HG03442 (cell line): ENCODE results near the gene SCNM1.
A peak's percentile ranks its signal among the peaks of the same experiment; 100 is the strongest.
"Not testable (repeated sequence)": the region's sequence is repeated elsewhere in the genome, so short reads cannot be mapped to it uniquely, and the experiment has no call there.

ENCODE experiments used
- ATAC-seq: cut with Tn5 transposase; IDR thresholded peaks from one replicate; pipeline ENCODE4 v1.9.1; 2021; ENCODE audit warnings: mild to moderate bottlenecking, moderate library complexity; ENCODE audit not compliant: unreplicated experiment

Gene SCNM1

GRCh38 chr1:151146412-151147131 is 19.4 kb upstream of the SCNM1 start, which contains the start of gene SEMA6C:
Gene SEMA6C (minus strand): TSS chr1:151146631. CDS start chr1:151142621, 4,010 bp downstream.
- peak; percentile 96 for ATAC-seq

GRCh38 chr1:151147132-151147503 is 18.8 kb upstream of the SCNM1 start:
- ATAC-seq: no peak

- ATAC-seq: no peak
These were observed 18.3 kb upstream of the SCNM1 start for GRCh38 chr1:151147665-151148064.

- ATAC-seq: no peak
These were observed 9.5 kb upstream of the SCNM1 start, which contains the start of gene TNFAIP8L2 for GRCh38 chr1:151156515-151156819. Gene TNFAIP8L2 (plus strand): TSS chr1:151156649. CDS start chr1:151158698, 2,049 bp downstream.

- no peak for ATAC-seq
These were observed 8.8 kb upstream of the SCNM1 start for GRCh38 chr1:151157067-151157531.

- ATAC-seq: no peak
These were observed 7.6 kb upstream of the SCNM1 start for GRCh38 chr1:151158326-151158725.

- no peak for ATAC-seq
These were observed 7.1 kb upstream of the SCNM1 start for GRCh38 chr1:151158751-151159251.

GRCh38 chr1:151159373-151159772 is 6.6 kb upstream of the SCNM1 start:
- ATAC-seq: no peak

- ATAC-seq: no peak
These were observed 1.1 kb upstream of the SCNM1 start for GRCh38 chr1:151164732-151165280.

GRCh38 chr1:151165281-151165737 is 635 bp upstream of the SCNM1 start:
- no peak for ATAC-seq

GRCh38 chr1:151166505-151166956 is 587 bp downstream of the SCNM1 start:
- peak; percentile 2 for ATAC-seq

- no peak for ATAC-seq
These were observed 1.2 kb downstream of the SCNM1 start for GRCh38 chr1:151167116-151167515.

GRCh38 chr1:151171190-151171589 is 5.2 kb downstream of the SCNM1 start:
- ATAC-seq: no peak

- ATAC-seq: no peak
These were observed 9.2 kb downstream of the SCNM1 start for GRCh38 chr1:151175041-151175741.

GRCh38 chr1:151175863-151176262 is 9.9 kb downstream of the SCNM1 start, which contains the start of gene TMOD4:
Gene TMOD4 (minus strand): TSS chr1:151175981. CDS start chr1:151174875, 1,106 bp downstream.
- no peak for ATAC-seq

- no peak for ATAC-seq
These were observed 10.6 kb downstream of the SCNM1 start for GRCh38 chr1:151176514-151177045.

GRCh38 chr1:151184211-151184610 is 18.3 kb downstream of the SCNM1 start:
- ATAC-seq: no peak

- ATAC-seq: no peak
These were observed 21.3 kb downstream of the SCNM1 start for GRCh38 chr1:151187205-151187604.

GRCh38 chr1:151188667-151189066 is 22.7 kb downstream of the SCNM1 start:
- ATAC-seq: not testable (repeated sequence)

- ATAC-seq: peak; percentile 86
These were observed 23.9 kb downstream of the SCNM1 start, which contains the start of gene VPS72 for GRCh38 chr1:151189637-151190445. Gene VPS72 (minus strand): TSS chr1:151190197. CDS start chr1:151190121, 76 bp downstream.
